GM21528 (cell line): ENCODE results near the gene SLC5A12.
A peak's percentile ranks its signal among the peaks of the same experiment; 100 is the strongest.

Experiments used
- ATAC-seq: cut with Tn5 transposase; IDR thresholded peaks from one replicate; pipeline ENCODE4 v1.9.1; 2021; ENCODE audit warnings: mild to moderate bottlenecking, moderate library complexity; ENCODE audit not compliant: unreplicated experiment, low FRiP score

The SLC5A12 gene, protein sequence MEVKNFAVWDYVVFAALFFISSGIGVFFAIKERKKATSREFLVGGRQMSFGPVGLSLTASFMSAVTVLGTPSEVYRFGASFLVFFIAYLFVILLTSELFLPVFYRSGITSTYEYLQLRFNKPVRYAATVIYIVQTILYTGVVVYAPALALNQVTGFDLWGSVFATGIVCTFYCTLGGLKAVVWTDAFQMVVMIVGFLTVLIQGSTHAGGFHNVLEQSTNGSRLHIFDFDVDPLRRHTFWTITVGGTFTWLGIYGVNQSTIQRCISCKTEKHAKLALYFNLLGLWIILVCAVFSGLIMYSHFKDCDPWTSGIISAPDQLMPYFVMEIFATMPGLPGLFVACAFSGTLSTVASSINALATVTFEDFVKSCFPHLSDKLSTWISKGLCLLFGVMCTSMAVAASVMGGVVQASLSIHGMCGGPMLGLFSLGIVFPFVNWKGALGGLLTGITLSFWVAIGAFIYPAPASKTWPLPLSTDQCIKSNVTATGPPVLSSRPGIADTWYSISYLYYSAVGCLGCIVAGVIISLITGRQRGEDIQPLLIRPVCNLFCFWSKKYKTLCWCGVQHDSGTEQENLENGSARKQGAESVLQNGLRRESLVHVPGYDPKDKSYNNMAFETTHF

DNA sequence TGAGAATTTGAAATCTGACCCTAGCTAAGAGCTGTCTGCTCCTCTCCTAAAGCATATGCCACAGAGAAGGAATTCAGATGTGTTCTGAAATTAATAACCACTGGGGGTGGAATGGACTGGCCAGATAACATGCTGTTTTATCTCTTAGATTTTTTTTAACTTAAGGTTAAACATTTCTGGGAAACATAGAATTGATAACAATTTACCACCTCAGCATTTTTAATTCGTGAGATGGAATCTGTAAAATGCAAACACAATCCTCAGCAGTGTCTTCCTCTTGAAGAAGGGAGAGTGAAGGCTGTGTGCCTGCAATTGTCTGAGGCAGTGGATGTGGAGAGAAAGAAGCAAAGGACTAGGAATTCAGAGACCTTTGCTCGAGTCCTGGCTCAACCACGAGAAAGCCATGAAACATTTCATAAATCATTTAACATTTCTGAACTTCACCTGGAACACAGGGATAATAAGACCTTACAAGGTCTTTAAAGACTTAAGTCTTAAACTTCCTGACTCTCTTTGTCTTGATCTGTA is at the start of gene SLC5A12:
Gene SLC5A12 (minus strand): TSS at position 113 of the 528 bp plus-strand sequence. CDS start 346 bp downstream, outside the sequence.
- ATAC-seq, result no peak

- no peak for ATAC-seq
Measured at GRCh38 chr11:26769027-26769426, 47.2 kb upstream of the SLC5A12 start.

DNA sequence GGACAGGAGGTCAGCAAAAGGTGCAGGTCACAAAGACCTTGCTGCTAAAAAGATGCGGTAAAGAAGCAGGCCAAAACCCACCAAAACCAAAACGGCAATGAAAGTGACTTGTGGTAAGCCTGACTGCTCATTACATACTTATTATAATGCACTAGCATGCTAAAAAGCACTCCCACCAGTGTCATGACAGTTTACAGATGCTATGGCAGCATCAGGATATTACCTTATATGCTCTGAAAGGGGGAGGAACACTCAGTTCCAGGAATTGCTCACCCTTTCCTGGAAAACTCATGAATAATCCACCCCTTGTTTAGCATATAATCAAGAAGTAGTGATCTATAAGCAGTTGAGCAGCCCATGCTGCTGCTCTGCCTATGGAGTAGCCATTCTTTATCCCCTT is 45.2 kb upstream of the SLC5A12 start:
- no peak for ATAC-seq

- ATAC-seq, result no peak
Measured at GRCh38 chr11:26765323-26765722, 43.5 kb upstream of the SLC5A12 start.

GRCh38 chr11:26764825-26765224 is 43.0 kb upstream of the SLC5A12 start:
- no peak for ATAC-seq

GRCh38 chr11:26764315-26764714 is 42.5 kb upstream of the SLC5A12 start:
- ATAC-seq, result no peak

DNA sequence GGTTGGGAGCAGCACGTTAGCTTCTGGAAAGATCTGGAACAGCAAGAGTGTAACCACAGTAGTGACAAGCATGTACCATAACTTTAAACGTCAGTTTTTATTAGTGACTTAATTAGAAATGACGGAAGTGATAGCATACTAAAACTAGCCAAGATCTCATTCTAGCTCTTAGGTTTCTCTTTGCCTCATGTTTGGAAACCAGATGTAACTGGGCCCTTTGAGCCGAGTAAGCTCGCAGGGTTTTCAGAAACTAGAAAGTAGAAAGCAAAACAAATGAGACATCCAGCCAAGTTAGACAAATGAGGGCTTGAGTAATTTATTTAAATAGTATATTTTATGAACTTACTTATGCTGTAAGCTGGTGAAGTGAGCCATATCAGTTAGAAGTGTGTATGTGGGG is 40.2 kb upstream of the SLC5A12 start:
- ATAC-seq, result no peak

- ATAC-seq, result no peak
Measured at GRCh38 chr11:26761361-26761809, 39.5 kb upstream of the SLC5A12 start.

GRCh38 chr11:26757995-26758394 is 36.1 kb upstream of the SLC5A12 start:
- ATAC-seq, result no peak

DNA sequence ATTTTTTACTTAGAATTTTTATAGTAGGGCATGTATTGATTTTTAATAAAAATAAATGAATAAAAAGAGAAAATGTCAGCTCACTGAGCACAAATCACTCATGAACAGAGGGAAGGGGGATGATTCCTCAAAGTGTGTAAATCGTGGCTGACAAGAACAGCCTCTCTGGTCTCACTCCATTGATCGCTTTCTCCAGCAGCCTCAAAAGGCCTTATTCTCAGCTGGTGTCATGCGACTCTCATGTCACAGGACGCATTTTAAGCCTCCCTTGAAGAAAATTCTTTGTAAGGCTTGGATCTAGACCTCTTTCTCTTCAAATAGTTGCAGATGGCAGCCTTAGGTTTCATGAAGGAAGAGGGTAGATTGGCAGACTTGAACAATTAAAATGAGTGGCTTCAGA is 33.9 kb upstream of the SLC5A12 start:
- ATAC-seq, result no peak

DNA sequence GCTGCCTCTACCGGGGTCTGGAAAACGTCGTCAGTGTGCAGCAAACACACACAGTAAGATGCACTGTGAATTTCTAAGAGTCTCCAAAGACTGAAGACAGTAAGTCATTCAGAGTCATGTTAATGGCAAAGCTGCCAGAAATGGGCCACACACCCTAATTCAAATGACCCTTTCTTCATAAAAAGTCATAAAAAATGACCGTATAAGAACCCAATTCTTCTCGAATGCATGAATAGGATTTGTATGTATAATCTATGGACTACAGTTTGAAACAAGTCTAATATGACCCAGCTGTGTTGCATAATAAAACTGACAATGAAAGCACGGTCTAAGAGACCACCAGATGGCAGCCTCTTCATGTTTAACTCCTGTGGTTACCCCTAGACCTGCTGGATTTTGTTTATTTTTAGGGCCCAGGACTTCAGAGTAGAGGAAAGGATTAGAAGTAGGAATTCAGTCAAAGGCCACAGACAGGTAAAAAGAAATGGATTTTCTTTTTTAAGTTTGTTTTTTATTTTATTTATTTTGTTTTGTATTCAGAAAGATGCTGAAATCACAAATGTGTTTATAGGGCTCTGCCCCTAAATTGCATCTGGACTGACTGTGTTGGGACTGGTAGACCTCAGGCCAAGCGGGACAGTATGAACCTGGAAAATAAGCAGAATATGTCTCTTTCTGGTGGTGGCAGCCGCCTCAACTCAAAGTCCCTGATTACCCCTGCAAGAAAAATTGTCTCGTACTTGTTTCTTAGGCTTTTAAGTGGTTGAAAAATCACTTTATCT is 32.1 kb upstream of the SLC5A12 start:
- peak; percentile 67 for ATAC-seq

GRCh38 chr11:26749927-26750326 is 28.1 kb upstream of the SLC5A12 start:
- no peak for ATAC-seq

- no peak for ATAC-seq
Measured at GRCh38 chr11:26743622-26744021, 21.8 kb upstream of the SLC5A12 start.

GRCh38 chr11:26742966-26743365 is 21.1 kb upstream of the SLC5A12 start:
- no peak for ATAC-seq

DNA sequence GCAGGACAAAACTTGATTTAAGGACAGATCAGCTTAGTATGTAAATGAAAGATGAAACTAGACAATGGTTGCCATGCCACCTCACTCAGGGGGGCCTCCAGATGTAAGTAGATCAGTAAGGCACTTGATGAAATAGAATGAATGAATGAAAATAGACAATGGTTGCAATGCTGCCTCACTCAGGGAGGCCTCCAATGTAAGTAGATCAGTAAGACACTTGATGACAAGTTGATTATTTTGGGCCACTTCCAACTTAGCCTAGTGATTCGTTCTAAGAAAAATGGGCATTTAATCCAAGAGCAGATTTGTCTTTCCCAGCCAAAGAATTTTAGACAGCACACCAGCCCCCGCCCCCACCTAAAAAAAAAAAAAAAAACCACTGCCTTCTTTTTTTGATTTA is 19.2 kb upstream of the SLC5A12 start:
- no peak for ATAC-seq

GRCh38 chr11:26739366-26740073 is 17.7 kb upstream of the SLC5A12 start:
- no peak for ATAC-seq

DNA sequence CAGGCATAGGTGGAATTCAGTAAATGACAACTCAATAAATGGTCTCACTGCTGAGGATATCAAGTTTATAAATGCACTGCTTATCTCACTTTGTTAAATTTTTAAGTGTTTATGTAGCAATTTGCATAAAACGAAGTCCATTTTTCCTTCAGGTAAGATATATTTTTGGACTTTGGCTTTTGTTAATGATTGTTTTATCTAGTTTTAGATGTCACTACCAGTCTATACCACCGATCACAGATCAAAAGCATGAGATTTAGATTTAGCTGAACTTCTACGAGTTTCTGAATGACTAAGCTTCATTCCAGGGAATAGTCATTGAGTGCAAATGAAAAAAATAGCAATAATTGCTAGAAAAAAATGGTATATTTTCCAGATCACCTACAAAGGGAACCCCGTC is 12.8 kb upstream of the SLC5A12 start:
- ATAC-seq, result no peak

DNA sequence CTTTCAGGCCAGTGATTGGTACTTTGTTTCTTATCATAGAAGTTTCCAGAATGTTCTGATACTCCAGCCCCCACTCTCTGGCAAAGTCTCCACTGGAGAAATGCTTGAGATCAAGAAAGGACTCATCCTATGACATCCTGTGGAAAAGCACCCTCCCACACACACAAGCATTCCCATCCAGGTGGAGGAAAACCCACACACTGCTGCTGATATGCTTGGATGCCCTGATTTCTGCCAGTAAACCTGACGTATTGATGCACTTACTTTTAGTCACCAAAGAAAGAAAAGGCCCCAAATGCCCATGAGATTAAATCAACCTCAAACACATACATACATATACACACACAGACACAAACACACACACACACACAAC is 9.2 kb upstream of the SLC5A12 start:
- ATAC-seq, result no peak

DNA sequence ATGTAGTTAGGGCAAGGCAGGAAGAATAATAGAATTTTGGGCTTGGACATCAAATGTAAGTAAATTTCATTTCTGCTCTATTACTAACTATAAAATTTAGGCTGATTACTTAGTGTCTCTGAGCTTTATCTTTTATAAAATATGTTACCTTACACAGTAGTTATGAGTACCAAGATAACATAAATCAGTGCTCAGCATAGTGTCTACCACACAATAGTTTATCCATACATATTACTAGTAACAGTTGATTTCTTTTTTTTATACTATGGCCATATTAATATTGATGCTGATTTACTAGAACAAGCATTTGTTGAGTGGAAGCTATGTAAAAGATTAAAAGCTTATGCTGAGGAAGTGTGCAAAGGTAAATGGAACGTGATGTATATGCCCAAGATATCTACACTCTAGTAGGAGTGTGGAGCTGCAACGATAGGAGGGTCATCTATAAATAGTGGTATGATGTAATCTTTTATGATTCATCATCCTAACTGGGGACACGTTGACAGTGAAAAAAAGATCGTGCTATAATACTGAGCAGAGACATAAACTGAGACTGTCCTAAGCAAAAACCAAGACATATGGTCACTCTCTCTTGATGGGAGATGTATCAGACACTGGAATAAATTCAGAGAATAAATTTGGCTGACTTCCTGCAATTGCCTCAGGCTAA is 8.7 kb upstream of the SLC5A12 start:
- no peak for ATAC-seq

- ATAC-seq, result no peak
Measured at GRCh38 chr11:26729284-26729683, 7.4 kb upstream of the SLC5A12 start.
